NCI-H345 treated with DMSO at 0.1 percent for 48 hours (cell line): ENCODE results near the gene BMPER.

Experiments used
- DNase-seq: peaks from one replicate; lab custom pipeline; 2025; ENCODE audit not compliant: unreplicated experiment; lab: John Stamatoyannopoulos, UW

The BMPER gene

GRCh38 chr7:33921216-33921938 is 16.0 kb downstream of the BMPER start:
- DNase-seq, result no peak

GRCh38 chr7:33922820-33923219 is 17.5 kb downstream of the BMPER start:
- no peak for DNase-seq

- no peak for DNase-seq
These were observed 18.3 kb downstream of the BMPER start for GRCh38 chr7:33923440-33924229.

- no peak for DNase-seq
These were observed 21.2 kb downstream of the BMPER start for GRCh38 chr7:33926535-33926934.

GRCh38 chr7:33928986-33929385 is 23.6 kb downstream of the BMPER start:
- no peak for DNase-seq

- no peak for DNase-seq
These were observed 26.9 kb downstream of the BMPER start for GRCh38 chr7:33932221-33932620.

- peak; percentile 38 for DNase-seq
These were observed 27.6 kb downstream of the BMPER start for GRCh38 chr7:33932832-33933468.

- DNase-seq, result no peak
These were observed 28.4 kb downstream of the BMPER start for GRCh38 chr7:33933611-33934281.

- DNase-seq, result no peak
These were observed 29.1 kb downstream of the BMPER start for GRCh38 chr7:33934391-33934790.

- no peak for DNase-seq
These were observed 31.2 kb downstream of the BMPER start for GRCh38 chr7:33936503-33936902.

GRCh38 chr7:33937871-33938270 is 32.5 kb downstream of the BMPER start:
- DNase-seq, result no peak

GRCh38 chr7:33939121-33939520 is 33.8 kb downstream of the BMPER start:
- no peak for DNase-seq

- no peak for DNase-seq
These were observed 35.2 kb downstream of the BMPER start for GRCh38 chr7:33940503-33940902.

- DNase-seq, result no peak
These were observed 36.1 kb downstream of the BMPER start for GRCh38 chr7:33941418-33941817.

- no peak for DNase-seq
These were observed 40.9 kb downstream of the BMPER start for GRCh38 chr7:33946094-33946699.

GRCh38 chr7:33950047-33950714 is 44.8 kb downstream of the BMPER start:
- DNase-seq, result no peak

GRCh38 chr7:33952824-33953223 is 47.5 kb downstream of the BMPER start:
- no peak for DNase-seq

- DNase-seq, result no peak
These were observed 52.8 kb downstream of the BMPER start for GRCh38 chr7:33958104-33958503.

- no peak for DNase-seq
These were observed 54.3 kb downstream of the BMPER start for GRCh38 chr7:33959676-33960075.

- no peak for DNase-seq
These were observed 56.6 kb downstream of the BMPER start for GRCh38 chr7:33961948-33962347.
